Measurements from ENCODE around the gene MORN5.

DNA sequence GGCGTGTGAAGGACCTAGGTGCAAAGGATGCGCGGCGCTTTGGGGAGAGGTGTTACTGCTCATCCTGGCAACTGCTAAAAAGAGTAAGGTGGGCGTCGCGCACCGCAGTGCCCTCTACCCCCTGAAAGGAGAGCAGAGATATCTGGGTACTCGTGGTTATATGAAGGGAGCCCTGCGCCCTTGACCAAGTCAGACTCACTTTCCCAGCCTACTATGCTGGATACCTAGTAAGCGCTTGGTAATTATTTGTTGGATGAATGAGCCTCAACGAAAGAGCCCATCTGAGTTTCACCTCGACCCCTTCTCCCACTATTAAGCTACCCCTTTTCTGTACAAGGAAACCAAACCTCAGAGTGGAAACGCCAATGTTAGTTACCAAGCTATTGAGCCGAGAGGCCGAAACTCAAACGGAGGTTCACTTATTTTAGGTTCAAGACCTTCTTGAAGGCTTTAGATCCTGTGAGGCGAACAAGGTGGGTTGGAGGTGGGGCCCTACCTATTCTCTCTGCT lies 61.0 kb downstream of the MORN5 start:
- TF ChIP-seq, protein P1, sequence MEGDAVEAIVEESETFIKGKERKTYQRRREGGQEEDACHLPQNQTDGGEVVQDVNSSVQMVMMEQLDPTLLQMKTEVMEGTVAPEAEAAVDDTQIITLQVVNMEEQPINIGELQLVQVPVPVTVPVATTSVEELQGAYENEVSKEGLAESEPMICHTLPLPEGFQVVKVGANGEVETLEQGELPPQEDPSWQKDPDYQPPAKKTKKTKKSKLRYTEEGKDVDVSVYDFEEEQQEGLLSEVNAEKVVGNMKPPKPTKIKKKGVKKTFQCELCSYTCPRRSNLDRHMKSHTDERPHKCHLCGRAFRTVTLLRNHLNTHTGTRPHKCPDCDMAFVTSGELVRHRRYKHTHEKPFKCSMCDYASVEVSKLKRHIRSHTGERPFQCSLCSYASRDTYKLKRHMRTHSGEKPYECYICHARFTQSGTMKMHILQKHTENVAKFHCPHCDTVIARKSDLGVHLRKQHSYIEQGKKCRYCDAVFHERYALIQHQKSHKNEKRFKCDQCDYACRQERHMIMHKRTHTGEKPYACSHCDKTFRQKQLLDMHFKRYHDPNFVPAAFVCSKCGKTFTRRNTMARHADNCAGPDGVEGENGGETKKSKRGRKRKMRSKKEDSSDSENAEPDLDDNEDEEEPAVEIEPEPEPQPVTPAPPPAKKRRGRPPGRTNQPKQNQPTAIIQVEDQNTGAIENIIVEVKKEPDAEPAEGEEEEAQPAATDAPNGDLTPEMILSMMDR (IDR thresholded peaks at IDR 0.05), result no peak
- TF ChIP-seq EZH2 (IDR thresholded peaks at IDR 0.05; ENCODE audit: borderline replicate concordance, insufficient read depth, low read depth, low read length, poor library complexity, severe bottlenecking), result no peak
